Pons (tissue), 1 donor: ENCODE data around the gene SART1.
"Not testable (repeated sequence)": the region's sequence is repeated elsewhere in the genome, so short reads cannot be mapped to it uniquely, and the experiment has no call there.

Experiments
- DNase-seq: peaks from one replicate; pipeline ENCODE4 v3.0.0-alpha.2; 2016; ENCODE audit warnings: low spot score

Gene SART1

GRCh38 chr11:66015936-66016792 is 54.6 kb downstream of the SART1 start:
- DNase-seq = no peak

- DNase-seq = no peak
Measured at GRCh38 chr11:66016793-66017177, 55.3 kb downstream of the SART1 start.

- no peak for DNase-seq
Measured at GRCh38 chr11:66017321-66017720, 55.8 kb downstream of the SART1 start.

- no peak for DNase-seq
Measured at GRCh38 chr11:66020212-66020611, 58.7 kb downstream of the SART1 start.

GRCh38 chr11:66020618-66021357 is 59.3 kb downstream of the SART1 start:
- no peak for DNase-seq

- DNase-seq = peak; percentile 12
Measured at GRCh38 chr11:66022401-66023185, 61.1 kb downstream of the SART1 start.

- not testable (repeated sequence) for DNase-seq
Measured at GRCh38 chr11:66023186-66023440, 61.6 kb downstream of the SART1 start.

- no peak for DNase-seq
Measured at GRCh38 chr11:66026017-66026529, 64.5 kb downstream of the SART1 start, which contains the start of gene CATSPER1. CATSPER1 (minus strand) TSS chr11:66026479; CDS start chr11:66026379, 100 bp downstream.
